ENCODE measurements around the gene RNU7-1.
A peak's percentile ranks its signal among the peaks of the same experiment; 100 is the strongest.

Gene RNU7-1

GRCh38 chr12:6937481-6938352 lies 5.9 kb upstream of the RNU7-1 start:
- peak; percentile 94 to 95 for DNase-seq (ENCODE audit: low read depth in 1 of 2, low spot score in 1 of 2)
- Histone ChIP-seq H3K4me3 (replicated peaks; ENCODE audit: insufficient read depth, low read length) (peak overlapping the region; percentile 70), H3K27me3 (ENCODE audit: insufficient read depth, poor library complexity, severe bottlenecking) (no peaks in the 10 kb centered on the region), H3K27ac (replicated peaks) (peak overlapping the region; percentile 95)
- TF ChIP-seq GABPA (IDR thresholded peaks at IDR 0.05; ENCODE audit: low read depth), result peak; percentile 69
- TF ChIP-seq, protein P1, sequence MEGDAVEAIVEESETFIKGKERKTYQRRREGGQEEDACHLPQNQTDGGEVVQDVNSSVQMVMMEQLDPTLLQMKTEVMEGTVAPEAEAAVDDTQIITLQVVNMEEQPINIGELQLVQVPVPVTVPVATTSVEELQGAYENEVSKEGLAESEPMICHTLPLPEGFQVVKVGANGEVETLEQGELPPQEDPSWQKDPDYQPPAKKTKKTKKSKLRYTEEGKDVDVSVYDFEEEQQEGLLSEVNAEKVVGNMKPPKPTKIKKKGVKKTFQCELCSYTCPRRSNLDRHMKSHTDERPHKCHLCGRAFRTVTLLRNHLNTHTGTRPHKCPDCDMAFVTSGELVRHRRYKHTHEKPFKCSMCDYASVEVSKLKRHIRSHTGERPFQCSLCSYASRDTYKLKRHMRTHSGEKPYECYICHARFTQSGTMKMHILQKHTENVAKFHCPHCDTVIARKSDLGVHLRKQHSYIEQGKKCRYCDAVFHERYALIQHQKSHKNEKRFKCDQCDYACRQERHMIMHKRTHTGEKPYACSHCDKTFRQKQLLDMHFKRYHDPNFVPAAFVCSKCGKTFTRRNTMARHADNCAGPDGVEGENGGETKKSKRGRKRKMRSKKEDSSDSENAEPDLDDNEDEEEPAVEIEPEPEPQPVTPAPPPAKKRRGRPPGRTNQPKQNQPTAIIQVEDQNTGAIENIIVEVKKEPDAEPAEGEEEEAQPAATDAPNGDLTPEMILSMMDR (IDR thresholded peaks at IDR 0.05; ENCODE audit: insufficient read depth, low read length), result peak; percentile 95
- TF ChIP-seq, protein P2, sequence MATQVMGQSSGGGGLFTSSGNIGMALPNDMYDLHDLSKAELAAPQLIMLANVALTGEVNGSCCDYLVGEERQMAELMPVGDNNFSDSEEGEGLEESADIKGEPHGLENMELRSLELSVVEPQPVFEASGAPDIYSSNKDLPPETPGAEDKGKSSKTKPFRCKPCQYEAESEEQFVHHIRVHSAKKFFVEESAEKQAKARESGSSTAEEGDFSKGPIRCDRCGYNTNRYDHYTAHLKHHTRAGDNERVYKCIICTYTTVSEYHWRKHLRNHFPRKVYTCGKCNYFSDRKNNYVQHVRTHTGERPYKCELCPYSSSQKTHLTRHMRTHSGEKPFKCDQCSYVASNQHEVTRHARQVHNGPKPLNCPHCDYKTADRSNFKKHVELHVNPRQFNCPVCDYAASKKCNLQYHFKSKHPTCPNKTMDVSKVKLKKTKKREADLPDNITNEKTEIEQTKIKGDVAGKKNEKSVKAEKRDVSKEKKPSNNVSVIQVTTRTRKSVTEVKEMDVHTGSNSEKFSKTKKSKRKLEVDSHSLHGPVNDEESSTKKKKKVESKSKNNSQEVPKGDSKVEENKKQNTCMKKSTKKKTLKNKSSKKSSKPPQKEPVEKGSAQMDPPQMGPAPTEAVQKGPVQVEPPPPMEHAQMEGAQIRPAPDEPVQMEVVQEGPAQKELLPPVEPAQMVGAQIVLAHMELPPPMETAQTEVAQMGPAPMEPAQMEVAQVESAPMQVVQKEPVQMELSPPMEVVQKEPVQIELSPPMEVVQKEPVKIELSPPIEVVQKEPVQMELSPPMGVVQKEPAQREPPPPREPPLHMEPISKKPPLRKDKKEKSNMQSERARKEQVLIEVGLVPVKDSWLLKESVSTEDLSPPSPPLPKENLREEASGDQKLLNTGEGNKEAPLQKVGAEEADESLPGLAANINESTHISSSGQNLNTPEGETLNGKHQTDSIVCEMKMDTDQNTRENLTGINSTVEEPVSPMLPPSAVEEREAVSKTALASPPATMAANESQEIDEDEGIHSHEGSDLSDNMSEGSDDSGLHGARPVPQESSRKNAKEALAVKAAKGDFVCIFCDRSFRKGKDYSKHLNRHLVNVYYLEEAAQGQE (IDR thresholded peaks at IDR 0.05; ENCODE audit: insufficient replicate concordance, low read depth), result peak; percentile 56
- peak; percentile 96 for TF ChIP-seq POLR2AphosphoS5 (IDR thresholded peaks at IDR 0.05; ENCODE audit: low read depth)
- TF ChIP-seq SPI1 (IDR thresholded peaks at IDR 0.05; ENCODE audit: borderline replicate concordance, low read depth), result no peak

GRCh38 chr12:6938353-6939190 lies 5.0 kb upstream of the RNU7-1 start:
- Histone ChIP-seq H3K27me3 (ENCODE audit: insufficient read depth, poor library complexity, severe bottlenecking) (no peaks in the 10 kb centered on the region), H3K4me3 (replicated peaks; ENCODE audit: insufficient read depth, low read length) (peak overlapping the region; percentile 30), H3K27ac (replicated peaks) (peak overlapping the region; percentile 95)
- TF ChIP-seq POLR2AphosphoS5 (IDR thresholded peaks at IDR 0.05; ENCODE audit: low read depth), result no peak; the same call in 1 of the 2 replicates
- TF ChIP-seq SPI1 (IDR thresholded peaks at IDR 0.05; ENCODE audit: borderline replicate concordance, low read depth), result no peak
- TF ChIP-seq, protein P2 (IDR thresholded peaks at IDR 0.05; ENCODE audit: insufficient replicate concordance, low read depth), result no peak
- TF ChIP-seq, protein P1 (IDR thresholded peaks at IDR 0.05; ENCODE audit: insufficient read depth, low read length), result no peak
- no peak for TF ChIP-seq GABPA (IDR thresholded peaks at IDR 0.05; ENCODE audit: low read depth)
- no peak for DNase-seq (ENCODE audit: low read depth in 1 of 2, low spot score in 1 of 2)

DNA sequence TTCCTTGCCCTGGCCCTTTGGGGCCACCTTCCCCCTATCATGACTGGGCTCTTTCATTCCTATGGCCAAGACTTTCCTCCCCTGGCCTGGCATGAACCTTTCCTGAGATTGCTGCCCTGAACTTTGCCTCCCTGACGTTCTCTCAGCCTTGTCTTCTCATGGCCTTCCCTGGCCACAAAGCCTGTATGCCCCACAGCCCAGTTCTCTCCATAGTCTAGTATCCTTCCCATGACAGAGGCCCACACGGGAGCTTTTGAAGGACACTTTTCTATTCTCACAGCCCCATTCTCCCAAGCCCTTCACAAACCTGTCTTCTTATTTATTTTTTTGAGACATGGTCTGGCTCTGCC lies 4.5 kb upstream of the RNU7-1 start:
- Histone ChIP-seq H3K4me3 (replicated peaks; ENCODE audit: insufficient read depth, low read length) (no peak overlapping the region), H3K27me3 (ENCODE audit: insufficient read depth, poor library complexity, severe bottlenecking) (no peaks in the 10 kb centered on the region), H3K27ac (replicated peaks) (no peak overlapping the region)
- TF ChIP-seq, protein P2 (IDR thresholded peaks at IDR 0.05; ENCODE audit: insufficient replicate concordance, low read depth), result no peak
- TF ChIP-seq SPI1 (IDR thresholded peaks at IDR 0.05; ENCODE audit: borderline replicate concordance, low read depth) (no peak), GABPA (IDR thresholded peaks at IDR 0.05; ENCODE audit: low read depth) (no peak), POLR2AphosphoS5 (IDR thresholded peaks at IDR 0.05; ENCODE audit: low read depth) (0 out of 2 replicates have a peak, but pooled peaks have one; percentile 32)
- TF ChIP-seq, protein P1 (IDR thresholded peaks at IDR 0.05; ENCODE audit: insufficient read depth, low read length), result no peak
- DNase-seq (ENCODE audit: low read depth in 1 of 2, low spot score in 1 of 2), result no peak

Measured in HL-60 (cell line).